CD14-positive monocyte (primary cell): Measurements from ENCODE around the gene ZBTB17. TPM values are rescaled to one million over a fixed set of nuclear protein-coding genes. Genes with fewer than 3 reads are reported as not detected.

Experiments
- DNase-seq, 3 donors: peaks; one replicate each; pipeline ENCODE4 v3.0.0-alpha.2; 2011 to 2022
- H2AFZ ChIP-seq: 2 replicates; pipeline ENCODE4 v1.6.0; 2012; ENCODE audit warnings: mild to moderate bottlenecking, low read depth, low read length, inconsistent platforms; ENCODE audit not compliant: insufficient read depth, poor library complexity, severe bottlenecking
- H3K27ac ChIP-seq, 2 donors: 1 replicate in 1 of 2; 2 replicates in 1 of 2; pipeline ENCODE4 v1.5.1; 2012 to 2013; ENCODE audit warnings: low read length in 2 of 2, control low read depth in 1 of 2, inconsistent platforms in 1 of 2, low read depth in 1 of 2, mild to moderate bottlenecking in 1 of 2
- H3K27me3 ChIP-seq, 2 donors: one replicate each; pipeline versions ENCODE4 v1.6.0 to v1.6.1; 2011 to 2013; ENCODE audit warnings: low read length in 2 of 2; ENCODE audit not compliant: control insufficient read depth in 2 of 2, insufficient read depth in 2 of 2
- H3K36me3 ChIP-seq, 2 donors: replicated peaks in 1 of 2; 1 replicate in 1 of 2; 2 replicates in 1 of 2; pipeline versions ENCODE4 v1.5.1 to v1.6.1; 2012 to 2013; ENCODE audit warnings: low read length in 2 of 2, control low read depth in 1 of 2, inconsistent platforms in 1 of 2, mild to moderate bottlenecking in 1 of 2; ENCODE audit not compliant: insufficient read depth in 2 of 2, control insufficient read depth in 1 of 2
- H3K4me1 ChIP-seq, 2 donors: 1 replicate in 1 of 2; 2 replicates in 1 of 2; pipeline versions ENCODE4 v1.5.1 to v1.6.1; 2012 to 2013; ENCODE audit warnings: low read length in 2 of 2, control low read depth in 1 of 2, inconsistent platforms in 1 of 2, mild to moderate bottlenecking in 1 of 2, moderate library complexity in 1 of 2; ENCODE audit not compliant: insufficient read depth in 2 of 2, control insufficient read depth in 1 of 2
- H3K4me2 ChIP-seq: replicated peaks from 2 replicates; pipeline ENCODE3; 2012; ENCODE audit warnings: low read length, moderate library complexity, mild to moderate bottlenecking; ENCODE audit not compliant: poor library complexity, severe bottlenecking; ENCODE audit errors: extremely low read depth
- H3K4me3 ChIP-seq, 3 experiments: fragments of 200-600 bp in 1 of 3; sonication (generic) in 1 of 3; replicated peaks in 1 of 3; 1 replicate in 2 of 3; 2 replicates in 1 of 3; pipeline ENCODE4 v1.5.1; 2011 to 2013; ENCODE audit warnings: low read length in 3 of 3, mild to moderate bottlenecking in 3 of 3, control low read depth in 2 of 3, low read depth in 2 of 3, inconsistent platforms in 1 of 3, moderate library complexity in 1 of 3
- H3K79me2 ChIP-seq: 2 replicates; pipeline ENCODE4 v1.6.0; 2012; ENCODE audit warnings: mild to moderate bottlenecking, control low read depth, inconsistent platforms, low read length, moderate library complexity; ENCODE audit not compliant: insufficient read depth
- H3K9ac ChIP-seq: 2 replicates; pipeline ENCODE4 v1.6.0; 2017; ENCODE audit warnings: low read length, mild to moderate bottlenecking; ENCODE audit not compliant: insufficient read depth, poor library complexity, severe bottlenecking
- H3K9me3 ChIP-seq, 2 donors: replicated peaks in 1 of 2; 1 replicate in 1 of 2; 2 replicates in 1 of 2; pipeline versions ENCODE4 v1.5.1 to v1.6.1; 2012 to 2013; ENCODE audit warnings: low read length in 2 of 2, control low read depth in 1 of 2; ENCODE audit not compliant: control insufficient read depth in 1 of 2, insufficient read depth in 1 of 2
- H4K20me1 ChIP-seq: 2 replicates; pipeline ENCODE4 v1.6.0; 2012; ENCODE audit warnings: mild to moderate bottlenecking, low read length, control low read depth, moderate library complexity; ENCODE audit not compliant: insufficient read depth
- H3K27ac Mint-ChIP-seq, 7 donors: one replicate each; pipeline ENCODE4 v1.8.0; 2020; ENCODE audit warnings: mild to moderate bottlenecking in 7 of 7, mixed read lengths in 7 of 7, moderate library complexity in 6 of 7, inconsistent platforms in 2 of 7
- H3K27me3 Mint-ChIP-seq, 3 donors: one replicate each; pipeline ENCODE4 v1.8.0; 2021 to 2022; ENCODE audit warnings: low read depth in 3 of 3, mild to moderate bottlenecking in 3 of 3, mixed read lengths in 3 of 3, moderate library complexity in 3 of 3, inconsistent platforms in 1 of 3
- H3K36me3 Mint-ChIP-seq, 2 donors: one replicate each; pipeline ENCODE4 v1.8.0; 2020; ENCODE audit warnings: mixed read lengths in 2 of 2, inconsistent platforms in 1 of 2, mild to moderate bottlenecking in 1 of 2
- H3K4me1 Mint-ChIP-seq: one replicate; pipeline ENCODE4 v1.8.0; 2020; ENCODE audit warnings: mild to moderate bottlenecking, mixed read lengths
- H3K4me3 Mint-ChIP-seq, 2 donors: one replicate each; pipeline ENCODE4 v1.8.0; 2020; ENCODE audit warnings: mild to moderate bottlenecking in 2 of 2, mixed read lengths in 2 of 2, moderate library complexity in 1 of 2
- H3K9me3 Mint-ChIP-seq, 7 donors: one replicate each; pipeline ENCODE4 v1.8.0; 2020 to 2022; ENCODE audit warnings: mixed read lengths in 7 of 7, mild to moderate bottlenecking in 6 of 7, moderate library complexity in 6 of 7, inconsistent platforms in 2 of 7
- CTCF ChIP-seq: fragments of 200-600 bp; IDR thresholded peaks from one replicate; pipeline ENCODE4 v1.8.0; 2022; ENCODE audit warnings: antibody characterized with exemption, mild to moderate bottlenecking
- WGBS: methylation state at CpG from one replicate; pipeline ENCODE4 v1.1.5; 2013; ENCODE audit warnings: missing lambda C conversion rate; ENCODE audit not compliant: insufficient coverage; 5-methylcytosine and 5-hydroxymethylcytosine counted together
- intact Hi-C, 2 donors: fragments of 100-400 bp; cut with micrococcal nuclease; formaldehyde crosslinking; loops; one replicate each; pipeline versions ENCODE4 v1.15.0 to v1.15.1; 2023
- polyA plus RNA-seq, 3 donors: library from polyadenylated mRNA; depleted of rRNA in 1 of 3; unstranded in 2 of 3; stranded (reverse) in 1 of 3; fragments of 300-500 nt in 2 of 3; fragments of >200 nt in 1 of 3; fragmentation: Illumina TruSeq in 2 of 3; gene quantifications; 1 replicate in 2 of 3; 2 replicates in 1 of 3; pipeline ENCODE4 v1.2.3, GENCODE V29; 2012 to 2021

Gene ZBTB17
- polyA plus RNA-seq, 3 donors = 2.8 to 93.3 (median 7.6) TPM

GRCh38 chr1:15950763-15951295 is 25.1 kb downstream of the ZBTB17 start:
- intact Hi-C loops = no loop called here
- H2AFZ ChIP-seq = no peak overlapping the region

GRCh38 chr1:15950302-15950701 is 25.6 kb downstream of the ZBTB17 start:
- Histone ChIP-seq H3K27ac (peak overlapping the region; percentile 60 to 92), H3K4me1 (peaks cover 62 to 71% of the 10 kb centered on the region in 2 donors), H3K9me3 (no peaks in the 10 kb centered on the region), H3K4me2 (peak overlapping the region; percentile 23), H2AFZ (no peak overlapping the region), H3K4me3 (peak overlapping the region in 1 of 3 experiments; percentile 32), H3K27me3 (no peaks in the 10 kb centered on the region), H3K9ac (peak overlapping the region; percentile 52), H3K79me2 (peaks cover 69% of the 10 kb centered on the region), H4K20me1 (peaks cover 89% of the 10 kb centered on the region), H3K36me3 (peaks cover 28 to 40% of the 10 kb centered on the region in 2 donors)
- DNase-seq = no peak
- Mint-ChIP-seq H3K36me3 (peaks cover 46 to 64% of the 10 kb centered on the region in 2 donors), H3K27ac (peak overlapping the region; percentile 85 to 97 (median 92)), H3K9me3 (peaks cover 0 to 2% (median 0%) of the 10 kb centered on the region in 7 donors), H3K4me1 (peaks cover 66% of the 10 kb centered on the region), H3K27me3 (no peaks in the 10 kb centered on the region), H3K4me3 (no peak overlapping the region)
- WGBS = 83% methylated on average over 1 of the region's 4 CpGs
- intact Hi-C loops = no loop called here
- no peak for TF ChIP-seq CTCF

More at GRCh38 chr1:15950763-15951295, 25.1 kb downstream of the ZBTB17 start:
- no peak overlapping the region for H3K4me3 Mint-ChIP-seq
- peak overlapping the region; percentile 85 to 97 (median 91) for H3K27ac Mint-ChIP-seq
- H3K4me1 Mint-ChIP-seq = peaks cover 66% of the 10 kb centered on the region
- H3K4me1 ChIP-seq = peaks cover 62 to 71% of the 10 kb centered on the region in 2 donors
- peak overlapping the region in 1 of 2 donors; percentile 92 for H3K27ac ChIP-seq
- H4K20me1 ChIP-seq = peaks cover 88% of the 10 kb centered on the region
- 0% methylated on average over 1 of the region's 10 CpGs for WGBS
- peaks cover 45 to 59% of the 10 kb centered on the region in 2 donors for H3K36me3 Mint-ChIP-seq
- H3K4me3 ChIP-seq = no peak overlapping the region
- H3K79me2 ChIP-seq = peaks cover 74% of the 10 kb centered on the region
- peaks cover 0 to 2% (median 0%) of the 10 kb centered on the region in 7 donors for H3K9me3 Mint-ChIP-seq
- no peak for TF ChIP-seq CTCF
- H3K27me3 Mint-ChIP-seq = no peaks in the 10 kb centered on the region
- H3K36me3 ChIP-seq = peaks cover 22 to 34% of the 10 kb centered on the region in 2 donors
- no peaks in the 10 kb centered on the region for H3K27me3 ChIP-seq
- H3K4me2 ChIP-seq = peak overlapping the region; percentile 4
- H3K9me3 ChIP-seq = no peaks in the 10 kb centered on the region
- DNase-seq = no peak
- peak overlapping the region; percentile 6 for H3K9ac ChIP-seq
